Measurements from ENCODE around the gene DTWD2. TPM values are rescaled to one million over a fixed set of nuclear protein-coding genes. Genes with fewer than 3 reads are reported as not detected.
"Not testable (repeated sequence)": the region's sequence is repeated elsewhere in the genome, so short reads cannot be mapped to it uniquely, and the experiment has no call there.

DTWD2 gene
- total RNA-seq, 3 donors from 2014 or later, result 5.8 to 11.4 (median 9.2) TPM

- no peak for ATAC-seq
- TF ChIP-seq CTCF (IDR thresholded peaks at IDR 0.05), result no peak
- no peak for DNase-seq
- no peak overlapping the region for H3K4me3 ChIP-seq
- no peaks in the 10 kb centered on the region for H3K9me3 ChIP-seq
- H3K4me1 ChIP-seq (ENCODE audit: low read depth), result no peaks in the 10 kb centered on the region
- no peaks in the 10 kb centered on the region for H3K36me3 ChIP-seq (ENCODE audit: low read depth)
- intact Hi-C loops (cut with DNase I, micrococcal nuclease), result no loop called here
Observed at GRCh38 chr5:118967059-118967508, 21.3 kb downstream of the DTWD2 start.

GRCh38 chr5:118965890-118966289, 22.5 kb downstream of the DTWD2 start:
- no peak for TF ChIP-seq CTCF (IDR thresholded peaks at IDR 0.05)
- intact Hi-C loops (cut with DNase I, micrococcal nuclease), result no loop called here
- Histone ChIP-seq H3K4me1 (ENCODE audit: low read depth) (no peaks in the 10 kb centered on the region), H3K4me3 (no peak overlapping the region), H3K36me3 (ENCODE audit: low read depth) (no peaks in the 10 kb centered on the region), H3K9me3 (no peaks in the 10 kb centered on the region)
- DNase-seq, result no peak
- no peak for ATAC-seq

GRCh38 chr5:118964970-118965369, 23.4 kb downstream of the DTWD2 start:
- H3K36me3 ChIP-seq (ENCODE audit: low read depth); ATAC-seq; intact Hi-C loops (cut with DNase I, micrococcal nuclease); H3K4me1 ChIP-seq (ENCODE audit: low read depth); H3K9me3 ChIP-seq; DNase-seq; H3K4me3 ChIP-seq: not testable (repeated sequence)

- ATAC-seq; H3K4me1 ChIP-seq (ENCODE audit: low read depth); intact Hi-C loops (cut with DNase I, micrococcal nuclease); DNase-seq; H3K4me3 ChIP-seq; H3K9me3 ChIP-seq; H3K36me3 ChIP-seq (ENCODE audit: low read depth): not testable (repeated sequence)
Observed at GRCh38 chr5:118964388-118964787, 24.0 kb downstream of the DTWD2 start.

- intact Hi-C loops (cut with DNase I, micrococcal nuclease), result no loop called here
- ATAC-seq, result no peak
Observed at GRCh38 chr5:118963169-118963568, 25.2 kb downstream of the DTWD2 start.

GRCh38 chr5:118960557-118960956, 27.8 kb downstream of the DTWD2 start:
- no peaks in the 10 kb centered on the region for H3K9me3 ChIP-seq
- intact Hi-C loops (cut with DNase I, micrococcal nuclease), result no loop called here
- H3K4me1 ChIP-seq (ENCODE audit: low read depth), result no peaks in the 10 kb centered on the region
- ATAC-seq, result no peak
- H3K4me3 ChIP-seq, result no peak overlapping the region
- no peak for TF ChIP-seq CTCF (IDR thresholded peaks at IDR 0.05)
- no peak for DNase-seq
- no peaks in the 10 kb centered on the region for H3K36me3 ChIP-seq (ENCODE audit: low read depth)

More at GRCh38 chr5:118963169-118963568, 25.2 kb downstream of the DTWD2 start:
- no peak for DNase-seq
- no peak for TF ChIP-seq CTCF (IDR thresholded peaks at IDR 0.05)
- H3K9me3 ChIP-seq, result no peaks in the 10 kb centered on the region
- no peaks in the 10 kb centered on the region for H3K4me1 ChIP-seq (ENCODE audit: low read depth)
- no peaks in the 10 kb centered on the region for H3K36me3 ChIP-seq (ENCODE audit: low read depth)
- H3K4me3 ChIP-seq, result peak overlapping the region; percentile 3

GRCh38 chr5:118956727-118957126, 31.6 kb downstream of the DTWD2 start:
- ATAC-seq (no peak), DNase-seq (no peak)
- no peaks in the 10 kb centered on the region for H3K36me3 ChIP-seq (ENCODE audit: low read depth)
- no peak for TF ChIP-seq CTCF (IDR thresholded peaks at IDR 0.05)
- no peak overlapping the region for H3K4me3 ChIP-seq
- intact Hi-C loops (cut with DNase I, micrococcal nuclease), result no loop called here
- no peaks in the 10 kb centered on the region for H3K4me1 ChIP-seq (ENCODE audit: low read depth)
- no peaks in the 10 kb centered on the region for H3K9me3 ChIP-seq
